Measurements from ENCODE around the gene DHX40.
A peak's percentile ranks its signal among the peaks of the same experiment; 100 is the strongest.
"Not testable (repeated sequence)": the region's sequence is repeated elsewhere in the genome, so short reads cannot be mapped to it uniquely, and the experiment has no call there.

DHX40 gene

GRCh38 chr17:59629174-59629573, 63.8 kb downstream of the DHX40 start:
- no peak for DNase-seq (ENCODE audit: low spot score)

- no peak for DNase-seq (ENCODE audit: low spot score)
These were observed 65.9 kb downstream of the DHX40 start for GRCh38 chr17:59631276-59631675.

GRCh38 chr17:59632398-59632797, 67.0 kb downstream of the DHX40 start:
- no peak for DNase-seq (ENCODE audit: low spot score)

- no peak for DNase-seq (ENCODE audit: low spot score)
These were observed 68.4 kb downstream of the DHX40 start for GRCh38 chr17:59633658-59634359.

DNA sequence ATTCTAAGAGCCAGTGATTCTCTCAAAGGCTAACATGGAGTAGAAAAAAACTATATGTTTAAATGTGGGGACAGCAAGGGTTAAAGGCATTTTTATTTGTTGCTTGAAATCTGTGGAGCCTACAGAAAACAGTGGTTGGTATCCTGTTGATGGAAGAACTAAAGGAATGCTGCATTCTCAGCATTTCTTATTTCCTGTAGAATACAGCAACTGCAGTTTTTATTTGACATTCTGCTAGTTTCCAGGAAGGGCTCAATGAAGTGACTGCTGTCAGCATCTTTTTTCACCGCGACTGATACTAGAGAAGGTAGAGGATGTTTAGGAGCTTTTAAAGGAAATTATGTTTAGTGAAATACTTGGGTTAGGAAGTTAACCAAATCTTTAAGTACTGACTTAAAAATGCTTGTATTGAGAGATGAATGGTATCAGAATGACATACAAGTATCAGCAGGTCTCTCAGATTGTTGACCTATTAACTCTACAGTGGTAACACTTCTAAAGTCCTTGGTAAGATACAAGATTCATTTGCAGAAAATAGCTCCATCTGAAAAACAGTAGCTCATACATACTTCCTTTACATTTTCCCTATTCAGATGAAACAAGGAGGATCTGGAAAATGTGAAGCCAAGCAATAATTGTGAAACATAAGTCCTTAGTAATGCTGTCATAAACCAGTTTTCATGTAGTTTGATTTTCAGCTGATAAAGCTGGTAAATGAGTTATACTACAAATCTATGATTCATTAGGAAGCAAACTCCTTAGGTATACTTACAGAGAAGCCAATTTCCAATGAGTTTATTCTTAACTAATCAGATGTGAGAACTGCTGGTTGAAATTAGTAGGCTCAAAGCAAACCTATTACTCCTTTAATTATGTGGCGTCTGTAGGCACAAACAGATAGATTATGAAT, 69.5 kb downstream of the DHX40 start:
- DNase-seq (ENCODE audit: low spot score), result no peak

GRCh38 chr17:59637611-59638310, 72.4 kb downstream of the DHX40 start:
- no peak for DNase-seq (ENCODE audit: low spot score)

GRCh38 chr17:59638553-59638952, 73.1 kb downstream of the DHX40 start:
- no peak for DNase-seq (ENCODE audit: low spot score)

GRCh38 chr17:59641799-59642484, 76.5 kb downstream of the DHX40 start:
- DNase-seq (ENCODE audit: low spot score), result peak; percentile 26

DNA sequence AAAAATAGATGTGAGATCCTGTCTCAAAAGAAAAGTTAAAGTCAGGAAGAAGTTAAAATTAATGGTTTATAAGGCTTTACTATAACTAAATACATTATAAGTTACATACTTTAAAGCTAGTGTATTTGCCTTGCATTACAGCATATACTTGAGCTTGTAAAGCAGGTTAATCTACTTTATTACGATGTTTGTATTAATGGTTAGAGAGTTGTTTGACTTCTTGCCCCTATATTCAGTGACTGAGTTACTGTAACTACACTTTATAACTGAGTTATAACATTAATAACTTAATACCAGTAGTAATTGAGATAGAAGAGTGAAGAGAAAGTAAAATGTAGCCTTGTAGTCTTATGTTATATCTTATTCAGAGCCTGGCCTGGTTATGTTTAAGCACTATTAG, 77.2 kb downstream of the DHX40 start:
- no peak for DNase-seq (ENCODE audit: low spot score)

DNA sequence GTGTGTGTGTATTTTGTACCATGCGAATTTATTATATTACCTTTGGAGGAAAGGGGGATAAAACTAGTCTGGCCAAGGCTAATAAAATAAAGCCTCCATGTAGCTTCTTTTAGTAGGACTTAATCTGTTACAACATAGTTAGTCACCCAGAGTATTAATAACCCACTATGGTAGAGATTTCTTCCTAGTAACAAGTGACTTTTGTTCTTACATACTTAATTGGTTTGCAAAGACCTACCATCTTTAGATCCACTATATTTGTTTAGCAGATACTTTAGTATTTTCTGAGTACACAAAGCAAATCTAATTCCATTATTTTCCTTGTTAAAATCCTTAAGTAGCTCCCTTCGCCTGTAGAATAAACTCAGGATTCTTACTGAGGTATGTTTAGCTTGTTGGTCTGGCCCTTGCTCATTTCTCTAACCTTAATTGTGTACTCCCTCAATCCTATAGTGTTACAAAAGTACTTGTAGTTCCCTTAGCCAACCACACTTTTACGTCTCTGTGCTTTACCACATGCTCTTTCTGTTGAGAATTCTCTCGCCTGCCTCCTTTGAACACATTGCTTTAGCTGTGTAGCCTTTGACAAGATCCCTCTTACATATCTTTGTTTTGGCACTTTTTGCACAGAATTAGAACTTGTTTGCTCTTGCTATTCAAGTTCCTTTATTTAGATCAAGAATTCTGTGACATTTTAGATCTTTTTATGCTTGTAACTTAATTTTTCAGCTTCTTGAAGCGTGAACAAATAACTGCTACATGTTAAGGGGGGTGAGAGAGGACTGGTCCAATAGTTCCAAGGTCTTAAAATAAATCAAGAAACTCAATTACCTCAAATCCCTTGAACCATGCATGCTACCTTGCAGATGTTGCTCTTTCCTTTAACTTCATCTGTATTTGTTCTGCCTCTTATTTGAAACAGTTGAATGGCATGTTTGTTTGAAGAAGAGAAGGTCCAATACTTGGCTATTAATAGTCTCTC, 78.0 kb downstream of the DHX40 start:
- no peak for DNase-seq (ENCODE audit: low spot score)

- no peak for DNase-seq (ENCODE audit: low spot score)
These were observed 81.9 kb downstream of the DHX40 start for GRCh38 chr17:59647288-59647687.

DNA sequence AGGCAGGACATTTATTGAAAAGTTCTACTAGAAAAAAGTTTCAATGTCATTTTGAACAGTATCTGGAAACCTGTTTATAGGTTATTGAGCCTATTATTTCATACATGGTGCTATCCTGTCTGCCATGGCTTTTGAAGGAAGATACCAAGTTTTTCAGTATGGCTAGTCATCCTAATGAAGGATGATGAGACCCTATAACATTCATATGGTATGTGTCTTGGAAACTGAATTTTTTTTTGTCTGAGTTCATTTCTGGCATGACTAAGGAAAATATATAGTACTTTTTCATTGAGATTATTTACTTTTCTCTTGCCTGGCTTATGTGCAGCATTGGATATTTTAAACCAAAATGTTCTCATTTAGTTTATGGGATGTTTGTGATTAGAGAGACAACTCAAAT, 84.5 kb downstream of the DHX40 start:
- no peak for DNase-seq (ENCODE audit: low spot score)

DNA sequence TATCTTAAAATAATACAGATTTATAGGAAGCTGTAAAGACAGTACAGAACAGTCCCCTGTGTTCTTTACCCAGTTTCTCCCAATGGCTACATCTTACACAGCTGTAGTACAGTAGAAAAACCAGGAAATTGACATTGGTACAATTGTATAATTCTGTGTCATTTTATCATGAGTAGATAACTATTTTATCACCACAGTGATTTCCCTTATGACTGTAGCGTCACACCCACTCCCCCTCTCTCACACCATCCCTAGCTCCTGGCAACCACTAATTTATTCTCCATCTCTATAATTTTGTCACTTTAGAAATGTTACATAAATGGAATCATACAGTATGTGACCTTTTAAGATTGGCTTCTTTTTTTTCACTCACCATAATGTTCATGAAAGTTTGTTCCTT, 85.2 kb downstream of the DHX40 start:
- no peak for DNase-seq (ENCODE audit: low spot score)

DNA sequence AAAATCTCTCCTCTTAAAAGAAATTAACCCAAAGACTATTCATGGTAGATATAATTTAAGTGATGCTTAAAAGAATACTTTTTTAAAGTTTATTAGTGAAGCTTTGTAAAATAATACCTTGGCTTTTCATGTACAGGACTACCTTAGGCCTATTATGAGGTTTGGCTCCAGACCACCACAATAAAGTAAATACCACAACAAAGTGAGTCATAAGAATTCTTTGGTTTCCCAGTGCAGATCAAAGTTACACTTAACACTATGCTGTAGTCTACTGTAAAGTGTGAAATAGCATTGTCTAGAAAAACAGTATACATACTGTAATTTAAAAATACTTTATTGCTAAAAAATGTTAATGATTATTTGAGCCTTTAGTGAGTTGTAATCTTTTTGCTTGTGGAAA, 85.9 kb downstream of the DHX40 start:
- no peak for DNase-seq (ENCODE audit: low spot score)

DNA sequence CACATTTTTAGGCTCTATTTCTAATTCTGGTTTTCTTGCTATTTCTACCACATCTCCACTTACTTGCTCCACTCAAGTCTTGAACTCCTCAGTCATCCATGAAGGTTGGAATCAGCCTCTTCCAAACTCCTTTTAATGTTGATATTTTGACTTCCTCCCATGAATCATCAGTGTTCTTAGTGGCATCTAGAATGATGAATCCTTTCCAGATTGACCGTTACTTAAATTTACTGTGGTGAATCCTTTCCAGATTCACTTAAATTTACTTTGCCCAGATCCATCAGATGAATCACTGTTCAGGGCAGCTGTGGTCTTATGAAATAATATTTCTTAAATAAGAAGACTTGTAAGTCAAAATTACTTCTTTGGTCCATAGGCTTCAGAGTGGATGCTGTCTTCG, 86.7 kb downstream of the DHX40 start:
- no peak for DNase-seq (ENCODE audit: low spot score)

GRCh38 chr17:59656624-59657023, 91.2 kb downstream of the DHX40 start:
- not testable (repeated sequence) for DNase-seq (ENCODE audit: low spot score)

Measured in CD4-positive, alpha-beta T cell treated with Interleukin-6 at 100 ng/mL for 8 hours (primary cell).